GM23338 (cell line): ENCODE data around the gene SCG2. TPM values are rescaled to one million over a fixed set of nuclear protein-coding genes. Genes with fewer than 3 reads are reported as not detected.

ENCODE experiments used
- ATAC-seq: fragments of 200-7000 bp; cut with Tn5 transposase; 3 replicates; pipeline ENCODE4 v1.9.1; 2020
- DNase-seq: peaks from one replicate; pipeline ENCODE4 v3.0.0-alpha.2; 2015; ENCODE audit warnings: low spot score
- H2AFZ ChIP-seq: fragments of 200-600 bp; sonication (generic); 2 replicates; pipeline ENCODE4 v1.8.0; 2016; ENCODE audit warnings: antibody characterized with exemption, mild to moderate bottlenecking, moderate library complexity
- H3F3A ChIP-seq: fragments of 200-600 bp; sonication (generic); replicated peaks from 2 replicates; pipeline ENCODE4 v1.8.0; 2017; ENCODE audit warnings: antibody characterized with exemption, mixed run types, low read depth
- H3K27ac ChIP-seq: fragments of 200-600 bp; sonication (generic); 2 replicates; pipeline ENCODE4 v1.6.1; 2016; ENCODE audit warnings: low read depth
- H3K27me3 ChIP-seq: fragments of 200-600 bp; sonication (generic); 2 replicates; pipeline ENCODE4 v1.8.0; 2016; ENCODE audit warnings: mild to moderate bottlenecking, mixed run types, moderate library complexity; ENCODE audit not compliant: insufficient read depth
- H3K36me3 ChIP-seq: fragments of 200-600 bp; sonication (generic); 2 replicates; pipeline ENCODE4 v1.8.0; 2016; ENCODE audit warnings: mild to moderate bottlenecking; ENCODE audit not compliant: insufficient read depth
- H3K4me1 ChIP-seq: fragments of 200-600 bp; sonication (generic); 2 replicates; pipeline ENCODE4 v1.8.0; 2016; ENCODE audit warnings: mild to moderate bottlenecking, moderate library complexity; ENCODE audit not compliant: insufficient read depth
- H3K4me2 ChIP-seq: fragments of 200-600 bp; sonication (generic); 2 replicates; pipeline ENCODE4 v1.7.1; 2017; ENCODE audit warnings: mixed run types
- H3K4me3 ChIP-seq: fragments of 200-600 bp; sonication (generic); 2 replicates; pipeline ENCODE4 v1.6.1; 2016; ENCODE audit warnings: mixed run types
- H3K79me2 ChIP-seq: fragments of 200-600 bp; sonication (generic); replicated peaks from 2 replicates; pipeline ENCODE4 v1.8.0; 2017; ENCODE audit warnings: mild to moderate bottlenecking; ENCODE audit not compliant: insufficient read depth
- H3K9me2 ChIP-seq: fragments of 200-600 bp; sonication (generic); 2 replicates; pipeline ENCODE4 v1.8.0; 2017; ENCODE audit not compliant: insufficient read depth
- H4K20me1 ChIP-seq: fragments of 200-600 bp; sonication (generic); replicated peaks from 2 replicates; pipeline ENCODE4 v1.8.0; 2017; ENCODE audit warnings: mild to moderate bottlenecking; ENCODE audit not compliant: insufficient read depth
- H3K27ac Mint-ChIP-seq: 2 replicates; pipeline ENCODE4 v1.8.0; 2020; ENCODE audit warnings: inconsistent platforms, mild to moderate bottlenecking, moderate library complexity, mixed read lengths
- H3K27me3 Mint-ChIP-seq: 3 replicates; pipeline ENCODE4 v1.8.0; 2022; ENCODE audit warnings: low read depth, mild to moderate bottlenecking, moderate library complexity, mixed read lengths, inconsistent platforms; ENCODE audit not compliant: insufficient read depth, poor library complexity
- H3K36me3 Mint-ChIP-seq: 3 replicates; pipeline ENCODE4 v1.8.0; 2021; ENCODE audit warnings: low read depth, mild to moderate bottlenecking, inconsistent platforms, moderate library complexity, mixed read lengths
- H3K4me1 Mint-ChIP-seq: 3 replicates; pipeline ENCODE4 v1.8.0; 2020; ENCODE audit warnings: mild to moderate bottlenecking, inconsistent platforms, mixed read lengths
- H3K4me3 Mint-ChIP-seq: 3 replicates; pipeline ENCODE4 v1.8.0; 2021; ENCODE audit warnings: moderate library complexity, mild to moderate bottlenecking, inconsistent platforms, mixed read lengths
- H3K9me3 Mint-ChIP-seq: 3 replicates; pipeline ENCODE4 v1.8.0; 2020; ENCODE audit warnings: moderate library complexity, mild to moderate bottlenecking, inconsistent platforms, mixed read lengths
- CREB1 ChIP-seq: fragments of 250-450 bp; sonication (Bioruptor Pico); IDR thresholded peaks from 2 replicates; pipeline ENCODE4 v1.5.0; 2020; ENCODE audit warnings: low read depth, mild to moderate bottlenecking, moderate library complexity
- EZH2 ChIP-seq: fragments of 200-600 bp; sonication (generic); IDR thresholded peaks from one replicate; pipeline ENCODE4 v1.8.0; 2017; ENCODE audit warnings: antibody characterized with exemption, mild to moderate bottlenecking, low read depth; ENCODE audit not compliant: unreplicated experiment
- EZH2phosphoT487 ChIP-seq: fragments of 200-600 bp; sonication (generic); IDR thresholded peaks from one replicate; pipeline ENCODE4 v1.8.1; 2018; ENCODE audit warnings: antibody characterized with exemption; ENCODE audit not compliant: unreplicated experiment
- JUNB ChIP-seq: IDR thresholded peaks from one replicate; pipeline ENCODE4 v1.6.1; 2016; ENCODE audit warnings: antibody characterized with exemption; ENCODE audit not compliant: unreplicated experiment
- NANOG ChIP-seq: IDR thresholded peaks from 2 replicates; pipeline ENCODE4 v1.6.1; 2016; ENCODE audit warnings: antibody characterized with exemption, borderline replicate concordance
- POLR2AphosphoS5 ChIP-seq: IDR thresholded peaks from 2 replicates; pipeline ENCODE4 v1.6.1; 2016; ENCODE audit warnings: antibody characterized with exemption, low read depth
- STAT1 ChIP-seq: IDR thresholded peaks from one replicate; pipeline ENCODE4 v1.6.1; 2016; ENCODE audit warnings: antibody characterized with exemption; ENCODE audit not compliant: unreplicated experiment
- ZNF114 ChIP-seq: fragments of 250-450 bp; sonication (Bioruptor Pico); IDR thresholded peaks from 2 replicates; pipeline ENCODE4 v1.5.0; 2020; ENCODE audit warnings: mild to moderate bottlenecking, moderate library complexity
- ZNF331 ChIP-seq: fragments of 250-450 bp; sonication (Bioruptor Pico); IDR thresholded peaks from 2 replicates; pipeline ENCODE4 v1.5.0; 2020; ENCODE audit warnings: low read depth, mild to moderate bottlenecking, moderate library complexity
- polyA plus RNA-seq: library from polyadenylated mRNA; unstranded; fragments of >200 nt; fragmentation: Nextera tagmentation; extraction: Ambion mirVana; gene quantifications from 2 replicates; pipeline ENCODE4 v1.2.1, GENCODE V29; 2016
- total RNA-seq: library from RNA; depleted of rRNA; stranded (reverse); fragments of >200 nt; shearing (Covaris generic); gene quantifications from 2 replicates; pipeline ENCODE4 v1.2.3, GENCODE V29; 2014
- TF ChIP-seq, protein P1 (sequence below), 2 experiments: fragments of 200-600 bp in 1 of 2; sonication (generic) in 1 of 2; conservative IDR thresholded peaks; 2 replicates each; pipeline versions ENCODE4 v1.5.1 to v1.6.1; 2016 to 2017; ENCODE audit warnings: antibody characterized with exemption in 2 of 2, low read depth in 2 of 2, mild to moderate bottlenecking in 2 of 2, moderate library complexity in 1 of 2
- TF ChIP-seq, protein P2 (sequence below): IDR thresholded peaks from 2 replicates; pipeline ENCODE4 v1.6.1; 2016; ENCODE audit warnings: antibody characterized with exemption

Gene SCG2
- total and polyA plus RNA-seq, 2 experiments from 2014 or later: 0.18 to 0.31 TPM

DNA sequence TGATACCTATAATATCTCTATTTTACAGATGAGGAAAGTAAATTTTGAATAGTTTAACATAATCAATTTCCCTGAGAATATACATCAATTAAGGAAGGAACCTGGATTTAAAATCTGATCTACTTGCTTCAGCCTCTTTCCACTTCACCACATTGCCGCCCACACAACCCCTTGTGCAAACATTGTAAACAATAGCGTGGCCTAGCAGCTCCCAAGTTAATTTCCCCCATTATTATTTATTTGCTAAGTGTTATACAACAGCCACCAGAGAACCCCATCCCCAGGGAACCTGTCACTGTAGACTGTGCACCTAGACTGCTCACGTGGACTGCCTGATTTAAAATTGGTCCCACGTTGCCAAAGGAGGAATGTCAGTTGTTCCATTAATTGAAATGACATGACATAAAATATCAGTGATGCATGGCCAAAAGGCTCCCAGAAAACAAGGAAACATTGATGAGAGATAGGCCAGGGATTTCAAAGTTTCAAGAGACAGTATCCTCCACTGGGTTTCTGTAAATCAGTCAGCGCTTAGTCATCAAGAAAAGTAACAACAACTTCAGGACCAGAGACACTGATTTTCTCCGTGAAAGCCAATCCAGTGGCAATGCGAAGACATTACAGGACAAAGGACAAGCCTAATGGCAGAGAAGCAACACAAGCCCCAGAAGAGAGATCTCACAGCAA is 41.3 kb downstream of the SCG2 start:
- Mint-ChIP-seq H3K27me3 (peaks cover 2% of the 10 kb centered on the region), H3K4me3 (no peak overlapping the region), H3K36me3 (no peaks in the 10 kb centered on the region), H3K4me1 (peaks cover 18% of the 10 kb centered on the region), H3K9me3 (no peaks in the 10 kb centered on the region), H3K27ac (peak overlapping the region; percentile 24)
- H3K4me2 ChIP-seq: no peak overlapping the region
- 0 out of 2 replicates have a peak overlapping the region, but pooled peaks have one; percentile 29 for H2AFZ ChIP-seq
- no peaks in the 10 kb centered on the region for H3K79me2 ChIP-seq
- DNase-seq (peak; percentile 25), ATAC-seq (peak; percentile 34; the same call in 2 of the 3 replicates)
- H4K20me1 ChIP-seq: no peaks in the 10 kb centered on the region
- H3K27me3 ChIP-seq: no peaks in the 10 kb centered on the region
- H3K4me3 ChIP-seq: no peak overlapping the region
- no peaks in the 10 kb centered on the region for H3K4me1 ChIP-seq
- no peak for TF ChIP-seq ZNF114 (CRISPR knock-in tag)
- TF ChIP-seq NANOG: no peak
- no peak for TF ChIP-seq ZNF331 (CRISPR knock-in tag)
- no peak for TF ChIP-seq EZH2phosphoT487
- TF ChIP-seq, protein P1, sequence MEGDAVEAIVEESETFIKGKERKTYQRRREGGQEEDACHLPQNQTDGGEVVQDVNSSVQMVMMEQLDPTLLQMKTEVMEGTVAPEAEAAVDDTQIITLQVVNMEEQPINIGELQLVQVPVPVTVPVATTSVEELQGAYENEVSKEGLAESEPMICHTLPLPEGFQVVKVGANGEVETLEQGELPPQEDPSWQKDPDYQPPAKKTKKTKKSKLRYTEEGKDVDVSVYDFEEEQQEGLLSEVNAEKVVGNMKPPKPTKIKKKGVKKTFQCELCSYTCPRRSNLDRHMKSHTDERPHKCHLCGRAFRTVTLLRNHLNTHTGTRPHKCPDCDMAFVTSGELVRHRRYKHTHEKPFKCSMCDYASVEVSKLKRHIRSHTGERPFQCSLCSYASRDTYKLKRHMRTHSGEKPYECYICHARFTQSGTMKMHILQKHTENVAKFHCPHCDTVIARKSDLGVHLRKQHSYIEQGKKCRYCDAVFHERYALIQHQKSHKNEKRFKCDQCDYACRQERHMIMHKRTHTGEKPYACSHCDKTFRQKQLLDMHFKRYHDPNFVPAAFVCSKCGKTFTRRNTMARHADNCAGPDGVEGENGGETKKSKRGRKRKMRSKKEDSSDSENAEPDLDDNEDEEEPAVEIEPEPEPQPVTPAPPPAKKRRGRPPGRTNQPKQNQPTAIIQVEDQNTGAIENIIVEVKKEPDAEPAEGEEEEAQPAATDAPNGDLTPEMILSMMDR (conservative IDR thresholded peaks at IDR 0.05; ENCODE audit: low read depth in 2 of 2): no peak
- no peak for TF ChIP-seq JUNB
- no peak for TF ChIP-seq EZH2
- TF ChIP-seq CREB1 (CRISPR knock-in tag): no peak
- TF ChIP-seq, protein P2, sequence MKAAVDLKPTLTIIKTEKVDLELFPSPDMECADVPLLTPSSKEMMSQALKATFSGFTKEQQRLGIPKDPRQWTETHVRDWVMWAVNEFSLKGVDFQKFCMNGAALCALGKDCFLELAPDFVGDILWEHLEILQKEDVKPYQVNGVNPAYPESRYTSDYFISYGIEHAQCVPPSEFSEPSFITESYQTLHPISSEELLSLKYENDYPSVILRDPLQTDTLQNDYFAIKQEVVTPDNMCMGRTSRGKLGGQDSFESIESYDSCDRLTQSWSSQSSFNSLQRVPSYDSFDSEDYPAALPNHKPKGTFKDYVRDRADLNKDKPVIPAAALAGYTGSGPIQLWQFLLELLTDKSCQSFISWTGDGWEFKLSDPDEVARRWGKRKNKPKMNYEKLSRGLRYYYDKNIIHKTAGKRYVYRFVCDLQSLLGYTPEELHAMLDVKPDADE: no peak
- no peak for TF ChIP-seq POLR2AphosphoS5
- no peaks in the 10 kb centered on the region for H3K9me2 ChIP-seq
- no peaks in the 10 kb centered on the region for H3F3A ChIP-seq
- H3K36me3 ChIP-seq: no peaks in the 10 kb centered on the region
- H3K27ac ChIP-seq: no peak overlapping the region

- H3K27ac ChIP-seq: no peak overlapping the region
- no peaks in the 10 kb centered on the region for H3K27me3 Mint-ChIP-seq
- DNase-seq (no peak), ATAC-seq (no peak)
- no peak overlapping the region for H3K4me3 ChIP-seq
- no peaks in the 10 kb centered on the region for H3K27me3 ChIP-seq
- no peaks in the 10 kb centered on the region for H3K36me3 ChIP-seq
- no peak overlapping the region for H2AFZ ChIP-seq
- no peaks in the 10 kb centered on the region for H3F3A ChIP-seq
- H3K4me2 ChIP-seq: no peak overlapping the region
- H3K4me1 ChIP-seq: no peaks in the 10 kb centered on the region
- H3K4me3 Mint-ChIP-seq: no peak overlapping the region
- H3K79me2 ChIP-seq: no peaks in the 10 kb centered on the region
- no peaks in the 10 kb centered on the region for H4K20me1 ChIP-seq
- no peaks in the 10 kb centered on the region for H3K9me3 Mint-ChIP-seq
- no peaks in the 10 kb centered on the region for H3K36me3 Mint-ChIP-seq
- H3K27ac Mint-ChIP-seq: no peak overlapping the region
- H3K4me1 Mint-ChIP-seq: peaks cover 16% of the 10 kb centered on the region
- H3K9me2 ChIP-seq: no peaks in the 10 kb centered on the region
- TF ChIP-seq JUNB (no peak), ZNF331 (CRISPR knock-in tag) (no peak), ZNF114 (CRISPR knock-in tag) (no peak), NANOG (no peak), EZH2phosphoT487 (no peak), STAT1 (no peak)
- TF ChIP-seq, protein P2: no peak
These were observed 43.2 kb downstream of the SCG2 start for GRCh38 chr2:223558970-223559369.
